Measurements from ENCODE around the gene CORO7. TPM values are rescaled to one million over a fixed set of nuclear protein-coding genes. Genes with fewer than 3 reads are reported as not detected.

The CORO7 gene
- total and polyA plus RNA-seq, 9 of the 15 experiments (the other 6 are each of a cell fraction or from before 2014, with no cell fraction given), result 0.45 to 77.2 (median 18.7) TPM

- TF ChIP-seq HDGF (IDR thresholded peaks at IDR 0.05) (peak; percentile 30; the same call in 1 of the 2 replicates), CLOCK (CRISPR knock-in tag; IDR thresholded peaks at IDR 0.05; ENCODE audit: borderline replicate concordance) (no peak), NFIC (IDR thresholded peaks at IDR 0.05) (no peak), RBM22 (IDR thresholded peaks at IDR 0.05; ENCODE audit: low read depth, low read length, poor library complexity, severe bottlenecking) (no peak), E2F8 (IDR thresholded peaks at IDR 0.05; ENCODE audit: low read depth, partially characterized antibody) (no peak), SMARCE1 (IDR thresholded peaks at IDR 0.05) (no peak), RAD51 (IDR thresholded peaks at IDR 0.05; ENCODE audit: borderline replicate concordance, low read depth) (no peak), SRSF9 (IDR thresholded peaks at IDR 0.05; ENCODE audit: borderline replicate concordance, low read depth, low read length) (no peak), SP1 (CRISPR knock-in tag; IDR thresholded peaks at IDR 0.05) (0 out of 2 replicates have a peak, but pooled peaks have one; percentile 32), THAP12 (CRISPR knock-in tag; IDR thresholded peaks at IDR 0.05) (no peak), CREBBP (IDR thresholded peaks at IDR 0.05; ENCODE audit: low read depth, low read length) (no peak), BCOR (IDR thresholded peaks at IDR 0.05) (peak; percentile 99), STAT5A (IDR thresholded peaks at IDR 0.05; ENCODE audit: borderline replicate concordance, low read length) (no peak), HMGXB4 (CRISPR knock-in tag; IDR thresholded peaks at IDR 0.05) (no peak), ZNF830 (CRISPR knock-in tag; IDR thresholded peaks at IDR 0.05) (no peak), STAT5B (CRISPR knock-in tag; IDR thresholded peaks at IDR 0.05) (no peak), ADNP (tag; IDR thresholded peaks at IDR 0.05) (peak; percentile 91), RNF219 (CRISPR knock-in tag; IDR thresholded peaks at IDR 0.05) (no peak)
Measured at GRCh38 chr16:4325253-4325758, 91.1 kb downstream of the CORO7 start (continued).

All from K562 (cell line).